Transverse colon (tissue), 4 donors: ENCODE measurements around the gene CDK8.

Experiments
- CTCF ChIP-seq, 5 experiments: fragments of 200-600 bp in 3 of 5; fragments of 450-650 bp in 2 of 5; sonication (generic) in 3 of 5; IDR thresholded peaks; 1 replicate in 2 of 5; 2 replicates in 3 of 5; pipeline ENCODE4 v1.5.1; 2016 to 2017; ENCODE audit warnings: antibody characterized with exemption in 5 of 5, inconsistent platforms in 3 of 5, mild to moderate bottlenecking in 2 of 5, moderate library complexity in 1 of 5
- EP300 ChIP-seq: sonication (generic); formaldehyde crosslinking; IDR thresholded peaks from one replicate; pipeline ENCODE4 v1.6.1; 2017; ENCODE audit warnings: antibody characterized with exemption, low read depth
- POLR2A ChIP-seq: fragments of 450-650 bp; IDR thresholded peaks from one replicate; pipeline ENCODE4 v1.6.1; 2016; ENCODE audit warnings: antibody characterized with exemption, mild to moderate bottlenecking, moderate library complexity
- POLR2AphosphoS5 ChIP-seq, 3 donors: sonication (generic); formaldehyde crosslinking; IDR thresholded peaks; one replicate each; pipeline ENCODE4 v1.6.1; 2016; ENCODE audit warnings: antibody characterized with exemption in 3 of 3

- TF ChIP-seq POLR2A, result no peak
- no peak for TF ChIP-seq CTCF (IDR thresholded peaks at IDR 0.05)
- no peak for TF ChIP-seq POLR2AphosphoS5 (IDR thresholded peaks at IDR 0.05)
- TF ChIP-seq EP300, result no peak
These were observed 31.3 kb upstream of the CDK8 start for GRCh38 chr13:26222520-26223046.
